BJ (cell line): ENCODE data around the gene JAKMIP1. TPM values are rescaled to one million over a fixed set of nuclear protein-coding genes. Genes with fewer than 3 reads are reported as not detected.

Experiments used
- CTCF ChIA-PET: fragments of 350-600 bp; formaldehyde crosslinking; extraction: SDS; loops from one replicate; lab custom pipeline; 2021; ENCODE audit warnings: antibody characterized with exemption, inconsistent platforms; lab: Yijun Ruan, JAX
- POLR2A ChIA-PET: fragments of 300-600 bp; sonication (Branson Sonifier 250); formaldehyde crosslinking; extraction: SDS; loops from one replicate; lab custom pipeline; 2021; ENCODE audit warnings: antibody characterized with exemption; lab: Charles Lee
- DNase-seq: peaks from one replicate; pipeline ENCODE4 v3.0.0-alpha.2; 2011; ENCODE audit warnings: low read depth
- H3K27me3 ChIP-seq: 2 replicates; pipeline ENCODE4 v1.6.0; 2011; ENCODE audit warnings: low read length; ENCODE audit not compliant: control insufficient read depth, insufficient read depth
- H3K36me3 ChIP-seq: 2 replicates; pipeline ENCODE4 v1.5.1; 2011; ENCODE audit warnings: low read length; ENCODE audit not compliant: control insufficient read depth, insufficient read depth
- H3K4me3 ChIP-seq: 2 replicates; pipeline ENCODE4 v1.5.1; 2011; ENCODE audit warnings: low read depth, mild to moderate bottlenecking, control low read depth, low read length
- polyA plus RNA-seq: library from polyadenylated mRNA; depleted of rRNA; stranded (reverse); fragments of >200 nt; gene quantifications from 2 replicates; pipeline ENCODE4 v1.2.3, GENCODE V29; 2011
- TF ChIP-seq, protein P1 (sequence below): IDR thresholded peaks from 2 replicates; pipeline ENCODE4 v1.5.1; 2011; ENCODE audit warnings: low read depth, mild to moderate bottlenecking, control low read depth, inconsistent platforms, low read length, moderate library complexity; ENCODE audit not compliant: insufficient read depth

Gene JAKMIP1
- polyA plus RNA-seq, 1 experiment, result not detected

DNA sequence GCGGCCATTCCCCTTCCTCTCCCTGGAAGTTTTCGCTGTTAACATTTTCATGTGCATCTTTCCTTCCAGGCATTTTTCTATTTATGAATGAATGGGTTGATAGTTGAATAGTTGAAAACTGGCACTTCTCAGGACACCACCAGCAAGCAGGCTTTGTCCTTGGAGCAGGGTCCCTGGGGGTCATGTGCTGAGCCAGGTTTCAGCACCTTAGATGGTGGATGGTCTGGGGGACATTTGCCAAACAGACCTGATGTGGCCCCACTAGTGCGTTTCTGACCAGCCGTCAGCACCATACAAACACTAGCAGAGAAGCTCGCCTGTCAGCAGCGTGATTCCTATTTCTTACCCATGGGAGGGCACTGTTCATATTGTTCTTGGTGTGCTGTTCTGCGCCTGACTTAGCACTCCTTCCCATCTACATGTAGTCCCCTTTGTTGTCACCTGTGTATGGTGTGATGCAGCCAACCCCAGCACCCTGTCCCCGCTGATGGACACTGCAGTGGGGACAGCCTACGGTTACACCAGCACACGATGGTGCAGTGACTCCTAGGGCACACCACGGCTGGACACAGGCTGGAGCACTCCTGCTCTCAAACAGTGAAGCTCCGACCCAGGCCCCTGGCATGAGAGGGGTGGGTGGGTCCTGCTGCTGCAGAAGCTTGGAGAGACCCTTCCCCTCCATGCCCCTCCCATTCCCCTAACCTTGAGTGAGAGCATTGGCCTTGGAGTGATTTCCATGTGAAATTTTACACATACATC is 42.1 kb upstream of the JAKMIP1 start:
- POLR2A ChIA-PET, result no interaction called here
- Histone ChIP-seq H3K4me3 (no peak overlapping the region), H3K36me3 (no peaks in the 10 kb centered on the region), H3K27me3 (peaks cover 6% of the 10 kb centered on the region)
- TF ChIP-seq, protein P1, sequence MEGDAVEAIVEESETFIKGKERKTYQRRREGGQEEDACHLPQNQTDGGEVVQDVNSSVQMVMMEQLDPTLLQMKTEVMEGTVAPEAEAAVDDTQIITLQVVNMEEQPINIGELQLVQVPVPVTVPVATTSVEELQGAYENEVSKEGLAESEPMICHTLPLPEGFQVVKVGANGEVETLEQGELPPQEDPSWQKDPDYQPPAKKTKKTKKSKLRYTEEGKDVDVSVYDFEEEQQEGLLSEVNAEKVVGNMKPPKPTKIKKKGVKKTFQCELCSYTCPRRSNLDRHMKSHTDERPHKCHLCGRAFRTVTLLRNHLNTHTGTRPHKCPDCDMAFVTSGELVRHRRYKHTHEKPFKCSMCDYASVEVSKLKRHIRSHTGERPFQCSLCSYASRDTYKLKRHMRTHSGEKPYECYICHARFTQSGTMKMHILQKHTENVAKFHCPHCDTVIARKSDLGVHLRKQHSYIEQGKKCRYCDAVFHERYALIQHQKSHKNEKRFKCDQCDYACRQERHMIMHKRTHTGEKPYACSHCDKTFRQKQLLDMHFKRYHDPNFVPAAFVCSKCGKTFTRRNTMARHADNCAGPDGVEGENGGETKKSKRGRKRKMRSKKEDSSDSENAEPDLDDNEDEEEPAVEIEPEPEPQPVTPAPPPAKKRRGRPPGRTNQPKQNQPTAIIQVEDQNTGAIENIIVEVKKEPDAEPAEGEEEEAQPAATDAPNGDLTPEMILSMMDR, result no peak
- CTCF ChIA-PET, result interaction anchor here (1.1 to 16.7 kb wide), 2 partner anchors 13 to 86 kb away, joined by 3 to 496 read pairs; no protein-coding TSS in a partner anchor
- DNase-seq, result no peak

DNA sequence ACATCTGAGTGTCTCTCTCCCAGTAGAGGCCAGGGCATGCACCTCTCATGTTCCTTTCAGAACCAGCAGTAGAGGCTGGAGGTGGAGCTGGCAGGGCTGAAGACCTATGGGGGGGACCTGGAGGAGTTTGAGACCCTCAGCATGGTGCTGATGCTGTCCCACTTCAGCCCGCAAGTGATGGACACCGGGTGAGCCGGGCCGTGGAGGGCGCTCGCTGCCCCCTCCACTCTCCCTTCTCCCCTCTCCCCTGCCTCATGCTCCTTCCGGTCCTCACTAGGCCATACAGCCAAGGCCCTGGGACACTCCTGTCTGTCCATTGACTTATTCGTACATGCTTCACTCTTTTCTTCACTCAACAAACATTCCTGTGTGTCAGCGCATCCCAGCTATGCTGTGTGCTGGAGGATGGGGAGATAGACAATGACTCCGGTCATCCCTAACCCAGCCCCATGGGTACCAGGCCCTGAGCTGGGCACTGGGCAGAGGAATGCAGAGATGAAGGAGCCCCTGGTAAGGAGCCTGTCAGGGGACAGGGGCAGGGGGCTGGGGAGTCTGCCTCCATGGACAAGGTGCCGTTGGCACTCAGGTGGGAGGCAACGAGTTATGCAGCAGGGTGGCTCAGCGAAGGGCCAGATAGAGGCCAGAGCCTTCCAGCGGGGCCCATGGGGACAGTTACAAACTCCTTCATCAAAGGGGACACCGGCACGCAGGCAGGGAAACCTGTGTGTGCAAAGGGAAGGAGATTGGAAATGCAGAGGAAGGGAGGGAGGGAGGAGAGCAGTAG is 40.9 kb upstream of the JAKMIP1 start:
- H3K36me3 ChIP-seq, result no peaks in the 10 kb centered on the region
- TF ChIP-seq, protein P1, result no peak
- ChIA-PET POLR2A (no interaction called here), CTCF (interaction anchor here (1.0 to 1.5 kb wide), 2 partner anchors 10 to 91 kb away, joined by 3 read pairs; no protein-coding TSS in a partner anchor)
- peaks cover 4% of the 10 kb centered on the region for H3K27me3 ChIP-seq
- H3K4me3 ChIP-seq, result no peak overlapping the region
- DNase-seq, result no peak

DNA sequence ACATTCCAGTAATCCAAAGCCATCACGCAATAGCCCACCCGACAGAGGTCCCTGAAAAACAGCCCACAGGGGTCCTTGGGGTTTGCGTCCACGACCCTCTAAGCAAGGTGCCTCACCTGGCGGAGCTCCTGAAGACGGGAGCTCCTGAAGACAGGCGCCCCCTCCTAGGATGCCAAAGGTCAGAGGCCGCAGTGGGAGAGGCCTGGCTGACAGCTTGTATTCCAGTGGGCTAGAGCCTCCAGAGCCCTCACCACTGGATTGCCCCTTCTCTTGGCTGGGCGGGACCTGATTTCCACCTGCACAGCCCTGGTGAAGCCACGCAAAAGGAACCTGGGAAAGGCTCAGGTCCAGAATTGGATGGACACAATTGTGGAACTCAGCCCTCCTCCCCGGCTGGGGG is 39.6 kb upstream of the JAKMIP1 start:
- no peaks in the 10 kb centered on the region for H3K36me3 ChIP-seq
- ChIA-PET CTCF (interaction anchor here (0.9 to 2.5 kb wide), 2 partner anchors 10 to 87 kb away, joined by 3 to 20 read pairs; no protein-coding TSS in a partner anchor), POLR2A (interaction anchor here (0.6 kb wide), 1 partner anchor 29 kb away, joined by 3 read pairs; no protein-coding TSS in a partner anchor)
- no peak overlapping the region for H3K4me3 ChIP-seq
- TF ChIP-seq, protein P1, result no peak
- DNase-seq, result no peak
- peaks cover 2% of the 10 kb centered on the region for H3K27me3 ChIP-seq

DNA sequence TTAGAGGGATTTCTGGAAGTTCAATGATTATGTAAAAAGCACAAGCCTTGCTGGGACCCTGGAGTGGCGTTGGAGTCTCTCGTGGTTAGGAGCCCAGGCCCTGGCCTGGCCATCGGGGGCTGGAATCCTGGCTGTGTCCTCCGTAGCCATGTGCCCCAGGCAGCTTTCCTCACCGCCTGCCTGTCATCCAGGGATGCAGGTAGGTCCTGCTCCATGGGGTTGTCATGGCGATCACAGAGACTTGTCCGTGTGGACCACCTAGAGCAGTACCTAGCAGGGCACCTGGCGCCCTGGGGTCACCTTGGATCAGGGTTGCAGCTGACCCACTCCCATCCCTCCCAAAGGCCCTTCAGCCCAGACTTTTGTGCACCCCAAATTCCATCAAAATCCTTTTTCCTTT is 39.1 kb upstream of the JAKMIP1 start:
- CTCF ChIA-PET, result interaction anchor here (0.9 to 2.5 kb wide), 2 partner anchors 11 to 88 kb away, joined by 3 to 20 read pairs; no protein-coding TSS in a partner anchor
- DNase-seq, result no peak
- no peak overlapping the region for H3K4me3 ChIP-seq
- no peaks in the 10 kb centered on the region for H3K36me3 ChIP-seq
- TF ChIP-seq, protein P1, result no peak
- POLR2A ChIA-PET, result no interaction called here
- H3K27me3 ChIP-seq, result peaks cover 2% of the 10 kb centered on the region
